Thyroid gland (tissue), 4 donors: ENCODE results near the gene ERF. TPM values are rescaled to one million over a fixed set of nuclear protein-coding genes. Genes with fewer than 3 reads are reported as not detected.

Experiments
- DNase-seq, 2 donors: peaks; one replicate each; pipeline ENCODE4 v3.0.0-alpha.2; 2019
- H3K27ac ChIP-seq, 3 donors: fragments of 200-600 bp; sonication (generic); 1 replicate in 2 of 3; 2 replicates in 1 of 3; pipeline ENCODE4 v1.5.1; 2016 to 2019; ENCODE audit warnings: mild to moderate bottlenecking in 1 of 3, moderate library complexity in 1 of 3
- H3K27me3 ChIP-seq: fragments of 200-600 bp; sonication (generic); one replicate; pipeline ENCODE4 v1.5.1; 2019
- H3K36me3 ChIP-seq, 2 donors: fragments of 200-600 bp; sonication (generic); one replicate each; pipeline ENCODE4 v1.5.1; 2016 to 2019
- H3K4me1 ChIP-seq, 2 donors: fragments of 200-600 bp; sonication (generic); one replicate each; pipeline ENCODE4 v1.5.1; 2017 to 2019
- H3K4me3 ChIP-seq, 3 donors: fragments of 200-600 bp; sonication (generic); replicated peaks in 1 of 3; 1 replicate in 2 of 3; 2 replicates in 1 of 3; pipeline ENCODE4 v1.5.1; 2016; ENCODE audit warnings: mild to moderate bottlenecking in 1 of 3
- H3K9me3 ChIP-seq: fragments of 200-600 bp; sonication (generic); one replicate; pipeline ENCODE4 v1.5.1; 2017
- POLR2A ChIP-seq, 2 donors: fragments of 450-650 bp; IDR thresholded peaks; one replicate each; pipeline ENCODE4 v1.6.1; 2017; ENCODE audit warnings: antibody characterized with exemption in 2 of 2, mild to moderate bottlenecking in 2 of 2, moderate library complexity in 1 of 2
- WGBS, 2 donors: methylation state at CpG; one replicate each; pipeline ENCODE4 v1.1.5; 2017; 5-methylcytosine and 5-hydroxymethylcytosine counted together
- intact Hi-C: fragments of 100-400 bp; cut with DNase I; formaldehyde crosslinking; loops from one replicate; pipeline ENCODE4 v1.15.1; 2023
- total RNA-seq, 4 donors: library from RNA; depleted of rRNA; stranded (reverse); fragments of >200 nt; gene quantifications; one replicate each; pipeline ENCODE4 v1.2.3, GENCODE V29; 2016
- TF ChIP-seq, protein P1 (sequence below), 6 experiments: fragments of 200-600 bp in 3 of 6; fragments of 450-650 bp in 3 of 6; sonication (generic) in 3 of 6; IDR thresholded peaks; one replicate each; pipeline ENCODE4 v1.5.1; 2016 to 2019; ENCODE audit warnings: antibody characterized with exemption in 6 of 6, mild to moderate bottlenecking in 2 of 6, inconsistent platforms in 1 of 6, moderate library complexity in 1 of 6

Gene ERF
- total RNA-seq, 4 donors from 2014 or later: 27.5 to 50.2 (median 39.2) TPM

DNA sequence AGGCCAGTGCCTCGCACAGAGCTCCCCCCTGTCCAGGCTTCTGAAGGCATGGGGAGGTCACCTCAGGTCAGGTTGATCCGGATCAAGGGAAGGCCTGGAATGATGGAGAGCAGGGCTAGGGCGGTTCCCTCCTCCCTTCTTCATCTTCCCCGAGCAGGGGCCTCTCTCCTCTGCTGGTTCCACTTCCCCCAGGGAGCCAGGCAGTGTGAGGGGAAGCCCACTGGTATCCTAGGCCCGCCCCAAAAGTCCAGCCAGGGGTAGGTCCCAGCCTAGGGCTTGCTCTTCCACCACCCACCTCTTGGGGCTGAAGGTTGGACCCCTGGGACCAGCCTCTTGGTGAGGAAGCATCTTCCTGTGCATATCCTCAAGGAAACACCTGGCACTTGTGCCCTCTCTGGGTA lies 30.6 kb upstream of the ERF start:
- no peak for DNase-seq
- H3K4me1 ChIP-seq: peaks cover 52 to 54% of the 10 kb centered on the region in 2 donors
- H3K36me3 ChIP-seq: peaks cover 34 to 35% of the 10 kb centered on the region in 2 donors
- peak overlapping the region in 1 of 3 donors; percentile 14 for H3K4me3 ChIP-seq
- TF ChIP-seq POLR2A (IDR thresholded peaks at IDR 0.05): no peak
- TF ChIP-seq, protein P1, sequence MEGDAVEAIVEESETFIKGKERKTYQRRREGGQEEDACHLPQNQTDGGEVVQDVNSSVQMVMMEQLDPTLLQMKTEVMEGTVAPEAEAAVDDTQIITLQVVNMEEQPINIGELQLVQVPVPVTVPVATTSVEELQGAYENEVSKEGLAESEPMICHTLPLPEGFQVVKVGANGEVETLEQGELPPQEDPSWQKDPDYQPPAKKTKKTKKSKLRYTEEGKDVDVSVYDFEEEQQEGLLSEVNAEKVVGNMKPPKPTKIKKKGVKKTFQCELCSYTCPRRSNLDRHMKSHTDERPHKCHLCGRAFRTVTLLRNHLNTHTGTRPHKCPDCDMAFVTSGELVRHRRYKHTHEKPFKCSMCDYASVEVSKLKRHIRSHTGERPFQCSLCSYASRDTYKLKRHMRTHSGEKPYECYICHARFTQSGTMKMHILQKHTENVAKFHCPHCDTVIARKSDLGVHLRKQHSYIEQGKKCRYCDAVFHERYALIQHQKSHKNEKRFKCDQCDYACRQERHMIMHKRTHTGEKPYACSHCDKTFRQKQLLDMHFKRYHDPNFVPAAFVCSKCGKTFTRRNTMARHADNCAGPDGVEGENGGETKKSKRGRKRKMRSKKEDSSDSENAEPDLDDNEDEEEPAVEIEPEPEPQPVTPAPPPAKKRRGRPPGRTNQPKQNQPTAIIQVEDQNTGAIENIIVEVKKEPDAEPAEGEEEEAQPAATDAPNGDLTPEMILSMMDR (IDR thresholded peaks at IDR 0.05): no peak
- intact Hi-C loops: no loop called here
- H3K9me3 ChIP-seq: no peaks in the 10 kb centered on the region
- H3K27ac ChIP-seq: peak overlapping the region; percentile 70 to 89 (median 86)
- 34 to 37% methylated on average over 4 to 5 of the region's 5 CpGs for whole genome bisulfite sequencing, 2 donors
- H3K27me3 ChIP-seq: no peaks in the 10 kb centered on the region

DNA sequence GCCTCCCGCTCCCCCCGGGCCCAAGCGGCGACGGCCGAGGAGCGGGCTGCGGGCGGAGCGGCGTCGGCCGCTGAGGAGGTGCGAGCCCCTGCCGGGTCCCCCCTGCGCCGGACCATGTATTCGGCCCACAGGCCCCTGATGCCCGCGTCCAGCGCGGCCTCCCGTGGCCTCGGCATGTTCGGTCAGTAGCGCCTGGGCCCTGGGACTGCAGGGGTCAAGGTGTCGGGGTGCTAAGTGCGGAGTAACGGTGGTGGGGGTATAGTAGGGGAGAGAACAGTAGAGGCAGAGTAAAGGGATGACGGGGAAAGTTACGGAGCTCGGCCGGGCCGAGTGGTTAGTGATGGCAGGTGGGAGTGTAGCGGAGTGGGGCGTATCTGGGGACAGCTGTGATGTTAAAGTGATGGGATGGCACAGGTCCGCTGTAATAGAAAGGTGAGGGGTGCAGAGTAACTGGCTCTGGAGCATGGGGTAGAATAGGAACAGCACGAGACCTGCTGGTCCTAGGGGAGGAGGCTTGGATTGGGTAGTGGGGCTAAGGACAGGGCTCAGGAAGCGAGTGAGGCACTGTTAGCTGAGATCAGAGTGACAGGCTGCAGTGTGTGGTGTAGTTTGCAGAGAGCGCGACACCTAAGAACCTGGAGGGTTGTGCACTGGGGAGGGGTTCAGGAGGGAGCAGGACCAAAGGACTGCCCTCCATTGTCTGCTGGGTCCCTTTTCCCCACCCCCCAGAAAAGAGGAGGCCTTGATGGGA lies 29.8 kb upstream of the ERF start:
- no peaks in the 10 kb centered on the region for H3K27me3 ChIP-seq
- TF ChIP-seq POLR2A (IDR thresholded peaks at IDR 0.05): no peak
- TF ChIP-seq, protein P1 (IDR thresholded peaks at IDR 0.05): no peak
- H3K27ac ChIP-seq: peak overlapping the region; percentile 70 to 89 (median 86)
- peak overlapping the region in 2 of 3 donors; percentile 59 to 62 for H3K4me3 ChIP-seq
- H3K9me3 ChIP-seq: no peaks in the 10 kb centered on the region
- intact Hi-C loops: no loop called here
- 5 to 6% methylated on average over 26 to 27 of the region's 41 CpGs for WGBS, 2 donors
- H3K36me3 ChIP-seq: peaks cover 27% of the 10 kb centered on the region in 2 donors
- H3K4me1 ChIP-seq: peaks cover 52 to 58% of the 10 kb centered on the region in 2 donors
- DNase-seq: no peak

DNA sequence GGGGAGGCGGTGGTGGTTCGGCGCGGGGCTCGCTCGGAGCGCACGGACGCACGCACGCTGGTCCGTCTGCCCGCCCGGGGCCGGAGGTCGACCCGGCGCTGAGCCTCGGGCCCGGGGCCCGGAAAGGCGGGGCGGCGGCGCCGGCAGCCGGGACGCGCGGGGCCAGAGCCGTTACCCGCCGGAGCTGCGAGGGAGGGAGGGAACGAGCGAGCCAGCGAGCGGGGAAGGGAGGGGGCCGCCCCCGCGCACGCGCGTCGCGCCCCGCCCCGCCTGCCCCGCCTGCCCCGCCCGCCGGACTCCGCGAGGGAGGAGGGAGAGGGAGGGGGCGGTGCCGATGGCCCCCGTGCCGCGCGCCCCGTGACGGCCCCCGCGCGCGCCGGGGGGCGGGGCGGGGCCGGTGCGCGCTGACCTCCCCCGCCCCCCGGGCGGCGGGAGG lies 29.2 kb upstream of the ERF start:
- TF ChIP-seq POLR2A (IDR thresholded peaks at IDR 0.05): peak in 1 of 2 donors; percentile 19
- TF ChIP-seq, protein P1 (IDR thresholded peaks at IDR 0.05): peak in 1 of 6 experiments; percentile 8
- no peaks in the 10 kb centered on the region for H3K9me3 ChIP-seq
- WGBS, 2 donors: no CpG with 5 or more reads among the region's 76 CpGs
- peak; percentile 79 to 80 for DNase-seq
- H3K36me3 ChIP-seq: peaks cover 21% of the 10 kb centered on the region in 2 donors
- H3K27me3 ChIP-seq: no peaks in the 10 kb centered on the region
- peak overlapping the region in 2 of 3 donors; percentile 61 to 76 for H3K27ac ChIP-seq
- peak overlapping the region in 1 of 3 donors; percentile 32 for H3K4me3 ChIP-seq
- intact Hi-C loops: no loop called here
- H3K4me1 ChIP-seq: peaks cover 59 to 65% of the 10 kb centered on the region in 2 donors

DNA sequence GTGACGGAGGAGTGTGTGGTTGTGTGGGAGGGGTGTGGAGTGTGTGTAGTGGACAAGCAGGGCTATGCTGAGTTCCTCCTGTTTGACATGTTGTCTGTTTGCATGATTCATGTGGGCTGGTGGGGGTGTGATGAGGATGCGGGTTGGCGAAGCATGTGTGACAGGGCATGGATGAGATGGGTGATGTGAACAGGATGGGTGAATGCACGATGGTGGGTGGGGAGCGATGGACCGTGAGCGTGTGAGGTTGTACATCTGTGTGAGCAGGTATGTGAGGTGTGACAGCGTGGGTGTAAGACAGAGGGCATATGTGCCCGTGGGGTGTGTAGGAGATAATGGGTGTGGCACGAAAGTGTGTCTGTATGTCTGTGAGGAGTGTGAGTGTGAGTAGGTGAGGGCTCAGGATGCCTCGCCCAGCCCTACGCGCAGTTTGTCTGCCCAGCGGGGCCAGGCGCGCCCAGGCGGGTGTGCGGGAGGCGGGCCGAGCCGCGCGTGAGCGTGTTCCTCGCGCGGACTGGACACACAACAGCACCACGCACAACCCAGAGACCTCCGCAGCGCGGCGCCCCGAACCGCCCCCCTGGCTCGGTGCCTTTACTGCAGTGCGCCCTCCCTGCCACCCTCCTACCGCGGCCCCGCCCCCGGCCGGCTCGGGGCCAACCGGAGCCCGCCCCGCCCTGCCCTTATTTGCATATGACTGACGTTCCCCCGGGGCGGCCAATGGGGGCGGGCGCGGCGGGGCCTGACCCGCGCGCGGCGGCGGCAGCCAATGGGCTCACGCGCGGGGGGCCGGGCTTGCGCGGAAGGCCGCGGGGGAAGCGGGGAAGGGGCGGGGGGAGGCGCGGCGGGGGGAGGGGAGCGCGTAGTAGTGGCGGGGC lies 28.5 kb upstream of the ERF start:
- peaks cover 65 to 70% of the 10 kb centered on the region in 2 donors for H3K4me1 ChIP-seq
- intact Hi-C loops: no loop called here

More for the DNA sequence above, 28.5 kb upstream of the ERF start:
- peaks cover 14 to 16% of the 10 kb centered on the region in 2 donors for H3K36me3 ChIP-seq
- H3K27ac ChIP-seq: peak overlapping the region; percentile 85 to 97 (median 93)
- no peaks in the 10 kb centered on the region for H3K27me3 ChIP-seq
- 4 to 7% methylated on average over 18 to 29 of the region's 74 CpGs for WGBS, 2 donors
- H3K9me3 ChIP-seq: no peaks in the 10 kb centered on the region
- DNase-seq: peak; percentile 96 to 97
- H3K4me3 ChIP-seq: peak overlapping the region in 1 of 3 donors; percentile 32
- TF ChIP-seq, protein P1 (IDR thresholded peaks at IDR 0.05): no peak
- peak in 1 of 2 donors; percentile 51 for TF ChIP-seq POLR2A (IDR thresholded peaks at IDR 0.05)
